GM04503 (cell line): ENCODE measurements around the gene BFSP1.
A peak's percentile ranks its signal among the peaks of the same experiment; 100 is the strongest.

ENCODE experiments used
- DNase-seq: peaks from one replicate; pipeline ENCODE4 v3.0.0-alpha.2; 2012; ENCODE audit warnings: low read depth

The BFSP1 gene

GRCh38 chr20:17530716-17531664 is at the start of gene BFSP1:
Gene BFSP1 (minus strand): TSS chr20:17531379. CDS start chr20:17531329, 50 bp downstream.
- no peak for DNase-seq

- no peak for DNase-seq
These were observed 49.7 kb upstream of the BFSP1 start for GRCh38 chr20:17580895-17581294.

- DNase-seq = no peak
These were observed 48.3 kb upstream of the BFSP1 start for GRCh38 chr20:17579369-17580039.

- DNase-seq = no peak
These were observed 45.0 kb upstream of the BFSP1 start for GRCh38 chr20:17576215-17576614.

GRCh38 chr20:17573463-17573862 is 42.3 kb upstream of the BFSP1 start:
- DNase-seq = no peak

- no peak for DNase-seq
These were observed 41.0 kb upstream of the BFSP1 start for GRCh38 chr20:17572034-17572638.

- no peak for DNase-seq
These were observed 40.0 kb upstream of the BFSP1 start for GRCh38 chr20:17571153-17571527.

GRCh38 chr20:17570347-17571152 is 39.4 kb upstream of the BFSP1 start:
- DNase-seq = no peak

- DNase-seq = peak; percentile 63
These were observed 38.6 kb upstream of the BFSP1 start, which contains the start of gene DSTN for GRCh38 chr20:17569616-17570346. Gene DSTN (plus strand): TSS chr20:17570075. CDS start chr20:17570209, 134 bp downstream.

GRCh38 chr20:17568972-17569521 is 37.9 kb upstream of the BFSP1 start:
- peak; percentile 96 for DNase-seq

- no peak for DNase-seq
These were observed 37.0 kb upstream of the BFSP1 start for GRCh38 chr20:17568045-17568788.

- DNase-seq = no peak
These were observed 35.2 kb upstream of the BFSP1 start for GRCh38 chr20:17566345-17566744.

GRCh38 chr20:17565169-17565845 is 34.1 kb upstream of the BFSP1 start:
- DNase-seq = no peak

GRCh38 chr20:17562804-17563305 is 31.7 kb upstream of the BFSP1 start:
- peak; percentile 90 for DNase-seq

GRCh38 chr20:17560344-17561074 is 29.3 kb upstream of the BFSP1 start:
- no peak for DNase-seq

GRCh38 chr20:17559338-17559737 is 28.2 kb upstream of the BFSP1 start:
- no peak for DNase-seq

GRCh38 chr20:17558941-17559304 is 27.7 kb upstream of the BFSP1 start:
- DNase-seq = no peak

- DNase-seq = peak; percentile 92
These were observed 27.2 kb upstream of the BFSP1 start for GRCh38 chr20:17558154-17558940.
